Measurements from ENCODE around the gene MEPE. TPM values are rescaled to one million over a fixed set of nuclear protein-coding genes. Genes with fewer than 3 reads are reported as not detected.

The MEPE gene
- total and polyA plus RNA-seq, 7 donors, result not detected

DNA sequence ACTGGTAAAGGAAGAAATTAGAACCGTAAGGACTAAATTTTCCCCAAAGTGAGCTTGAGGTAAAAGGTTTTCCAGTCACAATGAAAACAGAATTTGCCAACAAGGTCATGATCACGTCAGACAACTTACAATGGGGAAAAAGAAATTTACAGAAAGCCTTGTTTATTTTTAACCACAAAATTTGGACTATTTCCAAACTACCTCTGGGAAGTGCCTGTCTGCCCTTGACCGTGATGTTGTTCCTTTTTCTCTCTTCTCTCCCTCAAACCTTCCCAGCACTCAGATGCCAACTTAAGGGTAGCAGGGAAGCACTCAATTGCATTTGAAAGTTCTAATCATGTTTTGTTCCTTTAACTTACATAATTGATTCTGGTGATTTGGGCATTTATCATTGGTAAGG lies 32.5 kb downstream of the MEPE start:
- H3K36me3 ChIP-seq (ENCODE audit: insufficient read depth in 1 of 2, low read depth in 1 of 2), result no peaks in the 10 kb centered on the region
- ATAC-seq, result no peak
- intact Hi-C loops (cut with DNase I), result no loop called here
- TF ChIP-seq, protein P1, sequence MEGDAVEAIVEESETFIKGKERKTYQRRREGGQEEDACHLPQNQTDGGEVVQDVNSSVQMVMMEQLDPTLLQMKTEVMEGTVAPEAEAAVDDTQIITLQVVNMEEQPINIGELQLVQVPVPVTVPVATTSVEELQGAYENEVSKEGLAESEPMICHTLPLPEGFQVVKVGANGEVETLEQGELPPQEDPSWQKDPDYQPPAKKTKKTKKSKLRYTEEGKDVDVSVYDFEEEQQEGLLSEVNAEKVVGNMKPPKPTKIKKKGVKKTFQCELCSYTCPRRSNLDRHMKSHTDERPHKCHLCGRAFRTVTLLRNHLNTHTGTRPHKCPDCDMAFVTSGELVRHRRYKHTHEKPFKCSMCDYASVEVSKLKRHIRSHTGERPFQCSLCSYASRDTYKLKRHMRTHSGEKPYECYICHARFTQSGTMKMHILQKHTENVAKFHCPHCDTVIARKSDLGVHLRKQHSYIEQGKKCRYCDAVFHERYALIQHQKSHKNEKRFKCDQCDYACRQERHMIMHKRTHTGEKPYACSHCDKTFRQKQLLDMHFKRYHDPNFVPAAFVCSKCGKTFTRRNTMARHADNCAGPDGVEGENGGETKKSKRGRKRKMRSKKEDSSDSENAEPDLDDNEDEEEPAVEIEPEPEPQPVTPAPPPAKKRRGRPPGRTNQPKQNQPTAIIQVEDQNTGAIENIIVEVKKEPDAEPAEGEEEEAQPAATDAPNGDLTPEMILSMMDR (IDR thresholded peaks at IDR 0.05), result no peak
- DNase-seq, result no peak
- H3K27me3 ChIP-seq (ENCODE audit: insufficient read depth in 3 of 3, low read length in 2 of 3), result peaks cover 0 to 3% (median 2%) of the 10 kb centered on the region in 3 donors
- peaks cover 3% of the 10 kb centered on the region for H3K4me1 ChIP-seq
- H3K4me3 ChIP-seq, result no peak overlapping the region
- 26 to 36% (median 34%) methylated on average over 3 of the region's 3 CpGs for WGBS, 3 donors
- H3K9me3 ChIP-seq, result no peaks in the 10 kb centered on the region
- H3K27ac ChIP-seq, result no peak overlapping the region

DNA sequence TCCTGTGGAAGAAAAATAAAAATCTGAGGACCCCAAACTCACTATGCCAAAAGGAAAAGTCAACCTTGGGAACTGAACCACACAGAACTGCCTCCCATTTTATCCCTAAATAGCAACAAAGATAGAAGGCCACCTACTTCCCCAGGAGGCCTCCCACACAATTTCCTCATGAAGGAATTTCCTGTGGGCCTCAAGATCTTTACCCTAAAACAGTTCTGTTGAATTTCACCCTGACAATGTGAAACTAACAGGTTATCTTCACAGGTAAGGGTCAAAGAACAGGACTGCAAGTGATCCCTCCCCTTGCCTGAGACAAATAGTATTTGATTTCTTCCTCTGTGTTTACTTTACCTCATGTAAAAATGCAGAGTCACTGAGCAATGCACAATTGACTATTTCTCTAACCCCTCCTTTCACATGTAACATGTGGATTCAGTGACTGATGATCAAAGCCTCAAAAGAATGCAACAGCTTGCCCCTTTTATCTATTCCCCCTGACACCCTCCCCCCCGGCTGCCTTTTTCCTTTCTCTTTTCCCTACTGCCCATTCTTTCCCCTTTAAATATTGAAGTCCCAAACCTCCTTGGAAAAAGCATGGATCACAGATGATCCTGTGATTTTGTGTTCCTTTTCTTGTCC lies 33.3 kb downstream of the MEPE start:
- 44 to 53% (median 52%) methylated on average over 1 of the region's 1 CpG for WGBS, 3 donors
- H3K4me1 ChIP-seq, result peaks cover 3% of the 10 kb centered on the region
- peaks cover 0 to 3% (median 2%) of the 10 kb centered on the region in 3 donors for H3K27me3 ChIP-seq (ENCODE audit: insufficient read depth in 3 of 3, low read length in 2 of 3)
- DNase-seq (no peak), ATAC-seq (no peak)
- H3K4me3 ChIP-seq, result no peak overlapping the region
- TF ChIP-seq, protein P1 (IDR thresholded peaks at IDR 0.05), result no peak
- intact Hi-C loops (cut with DNase I), result no loop called here
- no peaks in the 10 kb centered on the region for H3K36me3 ChIP-seq (ENCODE audit: insufficient read depth in 1 of 2, low read depth in 1 of 2)
- H3K9me3 ChIP-seq, result no peaks in the 10 kb centered on the region
- no peak overlapping the region for H3K27ac ChIP-seq

DNA sequence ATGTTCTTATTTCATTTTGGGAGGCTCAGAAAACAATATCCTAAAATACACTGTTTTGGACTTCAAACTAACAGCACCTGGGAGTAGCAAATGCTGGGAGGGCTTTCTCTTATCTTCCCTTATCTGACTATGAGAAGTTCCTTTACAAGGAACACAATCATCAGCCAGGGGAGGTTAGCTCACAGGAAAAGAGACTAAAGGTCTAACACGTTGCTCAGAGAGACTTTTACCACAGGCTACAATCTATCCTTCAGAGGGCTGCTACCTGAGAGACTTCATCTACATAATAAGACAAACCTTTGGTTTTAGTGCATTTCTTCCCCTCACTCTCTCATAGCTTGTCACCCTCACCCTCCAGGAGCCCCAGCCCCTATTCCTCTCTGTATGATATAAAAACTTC lies 35.8 kb downstream of the MEPE start:
- Histone ChIP-seq H3K27me3 (ENCODE audit: insufficient read depth in 3 of 3, low read length in 2 of 3) (peaks cover 0 to 3% (median 2%) of the 10 kb centered on the region in 3 donors), H3K4me1 (peaks cover 3% of the 10 kb centered on the region), H3K36me3 (ENCODE audit: insufficient read depth in 1 of 2, low read depth in 1 of 2) (no peaks in the 10 kb centered on the region), H3K27ac (no peak overlapping the region), H3K9me3 (no peaks in the 10 kb centered on the region), H3K4me3 (no peak overlapping the region)
- TF ChIP-seq, protein P1 (IDR thresholded peaks at IDR 0.05), result no peak
- ATAC-seq, result no peak
- DNase-seq, result no peak
- WGBS, 3 donors, result 29 to 41% (median 38%) methylated on average over 1 of the region's 1 CpG
- intact Hi-C loops (cut with DNase I), result no loop called here

DNA sequence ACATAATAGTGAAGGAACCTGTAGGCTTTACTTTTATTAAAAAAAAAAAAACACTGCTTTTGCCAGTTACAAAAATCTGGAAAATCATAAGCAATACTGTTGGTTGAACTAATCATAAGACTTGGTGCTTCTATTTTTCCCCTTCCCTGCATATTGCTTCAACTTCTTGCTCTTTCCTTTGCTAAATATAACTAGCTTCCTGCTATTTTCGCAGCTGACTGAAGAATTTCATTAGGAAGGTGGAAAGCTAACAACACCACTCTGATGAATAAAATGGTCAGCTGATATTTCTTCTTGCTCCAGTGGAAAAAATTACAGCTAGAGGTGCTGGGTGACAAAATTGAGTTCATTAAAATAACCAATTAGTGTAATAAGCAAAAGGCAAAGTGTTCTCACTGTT lies 39.3 kb downstream of the MEPE start:
- Histone ChIP-seq H3K4me3 (no peak overlapping the region), H3K36me3 (ENCODE audit: insufficient read depth in 1 of 2, low read depth in 1 of 2) (no peaks in the 10 kb centered on the region), H3K27me3 (ENCODE audit: insufficient read depth in 3 of 3, low read length in 2 of 3) (peaks cover 0 to 3% (median 0%) of the 10 kb centered on the region in 3 donors), H3K4me1 (no peaks in the 10 kb centered on the region), H3K27ac (no peak overlapping the region), H3K9me3 (no peaks in the 10 kb centered on the region)
- DNase-seq, result no peak
- TF ChIP-seq, protein P1 (IDR thresholded peaks at IDR 0.05), result no peak
- no peak for ATAC-seq
- whole genome bisulfite sequencing, 3 donors, result 54 to 61% (median 59%) methylated on average over 1 of the region's 1 CpG
- intact Hi-C loops (cut with DNase I), result no loop called here

DNA sequence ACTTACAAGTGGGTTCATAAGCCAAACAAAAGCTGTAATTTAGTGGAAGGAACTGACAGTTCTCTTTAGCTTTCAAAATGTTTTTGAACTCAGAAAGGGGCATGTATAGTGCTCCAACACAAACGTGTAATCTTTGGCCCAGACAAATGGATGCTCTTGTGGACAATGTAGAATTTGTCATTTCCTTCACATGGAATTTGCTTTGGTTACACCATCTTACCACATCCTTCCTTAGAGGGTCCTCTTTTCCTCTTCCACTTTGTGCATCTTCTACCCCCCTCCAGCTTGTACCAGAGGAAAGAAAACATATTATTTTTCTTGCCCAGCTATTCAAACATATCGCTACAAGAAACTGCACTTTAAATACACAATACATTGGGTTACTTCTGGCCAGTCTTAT lies 42.4 kb downstream of the MEPE start:
- H3K27me3 ChIP-seq (ENCODE audit: insufficient read depth in 3 of 3, low read length in 2 of 3), result no peaks in the 10 kb centered on the region
- no peaks in the 10 kb centered on the region for H3K4me1 ChIP-seq
- H3K27ac ChIP-seq, result no peak overlapping the region
- no peak overlapping the region for H3K4me3 ChIP-seq
- no peaks in the 10 kb centered on the region for H3K36me3 ChIP-seq (ENCODE audit: insufficient read depth in 1 of 2, low read depth in 1 of 2)
- ATAC-seq (no peak), DNase-seq (no peak)
- intact Hi-C loops (cut with DNase I), result no loop called here
- H3K9me3 ChIP-seq, result no peaks in the 10 kb centered on the region
- TF ChIP-seq, protein P1 (IDR thresholded peaks at IDR 0.05), result no peak
- 69 to 79% (median 76%) methylated on average over 2 of the region's 2 CpGs for WGBS, 3 donors
